GM18909 (cell line): ENCODE data around the gene EMC7.
"Not testable (repeated sequence)": the region's sequence is repeated elsewhere in the genome, so short reads cannot be mapped to it uniquely, and the experiment has no call there.

Source experiments
- ATAC-seq: cut with Tn5 transposase; IDR thresholded peaks from one replicate; pipeline ENCODE4 v1.9.1; 2021; ENCODE audit warnings: mild to moderate bottlenecking; ENCODE audit not compliant: unreplicated experiment, poor library complexity

The EMC7 gene

GRCh38 chr15:34101366-34102174 lies at the start of gene EMC7, which contains the start of gene PGBD4:
Gene EMC7 (minus strand): TSS chr15:34101862. CDS start chr15:34101839, 23 bp downstream.
Gene PGBD4 (plus strand): TSS chr15:34102083. CDS start chr15:34102532, 449 bp downstream.
- peak; percentile 99 for ATAC-seq

- ATAC-seq: no peak
These were observed 45.9 kb upstream of the EMC7 start for GRCh38 chr15:34147371-34148140.

DNA sequence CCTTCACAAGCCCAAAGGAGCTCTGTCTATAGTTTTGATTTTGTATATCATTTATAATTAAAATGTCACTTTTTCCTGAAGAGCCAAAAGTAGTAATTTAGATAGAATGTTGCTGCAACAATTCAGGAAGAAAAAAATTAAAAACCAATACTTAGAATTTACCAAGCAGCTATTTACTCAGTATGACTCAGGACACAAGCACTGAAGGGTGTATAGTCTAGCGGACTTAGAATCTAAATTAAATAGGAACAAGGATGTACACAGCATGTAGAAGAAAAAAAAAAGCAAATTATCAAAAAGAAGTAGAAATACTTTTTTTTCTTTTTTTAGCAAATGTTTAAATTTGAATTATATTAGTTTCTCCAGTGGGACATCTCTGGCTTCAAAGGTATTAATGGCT lies 31.8 kb upstream of the EMC7 start:
- ATAC-seq: no peak

DNA sequence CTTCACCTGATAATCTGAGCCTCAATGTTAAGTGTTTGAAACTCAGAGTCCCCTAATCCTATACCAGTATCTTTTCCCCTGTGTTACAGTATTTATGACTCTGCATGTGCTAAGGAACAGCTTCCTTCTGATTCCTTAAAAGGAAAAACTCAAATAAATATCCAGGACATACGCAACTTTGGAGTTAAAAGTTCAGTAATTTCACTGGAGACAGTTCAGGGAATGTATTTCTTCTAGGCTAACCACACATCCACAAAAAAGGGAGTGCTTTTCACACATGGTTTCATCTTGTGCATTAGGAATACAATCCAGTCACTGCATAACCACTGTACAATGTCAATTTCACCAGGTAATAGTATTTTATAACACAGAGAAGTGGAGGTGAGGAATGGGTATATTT lies 31.2 kb upstream of the EMC7 start:
- ATAC-seq: no peak

DNA sequence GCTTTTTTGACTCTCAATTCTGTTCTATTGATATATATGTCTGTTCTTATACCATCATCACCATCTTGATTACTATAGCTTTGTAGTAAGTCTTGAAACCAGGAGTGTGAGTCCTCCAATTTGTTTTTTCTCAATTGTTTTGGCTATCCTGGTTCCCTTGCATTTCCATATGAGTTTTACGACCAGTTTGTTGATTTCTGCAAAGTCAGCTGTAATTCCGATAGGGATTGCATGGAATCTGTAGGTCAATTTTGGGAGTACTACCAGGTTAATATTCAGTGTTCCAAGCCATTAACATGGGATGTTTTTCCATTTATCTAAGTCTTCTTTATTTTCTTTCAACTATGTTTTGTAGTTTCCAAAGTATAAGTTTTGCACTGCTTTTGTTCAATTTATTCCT lies 27.2 kb upstream of the EMC7 start:
- ATAC-seq: no peak

- no peak for ATAC-seq
These were observed 24.9 kb upstream of the EMC7 start for GRCh38 chr15:34126522-34126921.

DNA sequence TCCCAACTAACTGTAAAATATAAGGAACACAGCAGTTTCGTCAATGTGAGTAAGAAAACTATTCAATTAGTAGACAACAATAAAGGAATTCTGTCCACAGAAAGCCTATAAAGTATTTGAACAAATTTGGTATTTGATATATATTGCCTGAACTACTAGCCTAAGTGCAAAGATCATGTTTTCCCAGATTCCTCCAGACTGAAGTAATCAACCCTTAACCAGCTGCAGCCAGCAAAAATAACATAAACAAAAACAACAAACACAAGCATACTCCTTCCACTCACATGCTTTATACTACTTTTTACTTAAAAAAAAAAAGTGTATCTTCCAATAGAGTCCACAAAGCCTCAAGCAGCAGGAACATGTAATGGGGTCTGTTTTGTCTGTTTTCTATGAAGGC lies 24.3 kb upstream of the EMC7 start:
- ATAC-seq: no peak

DNA sequence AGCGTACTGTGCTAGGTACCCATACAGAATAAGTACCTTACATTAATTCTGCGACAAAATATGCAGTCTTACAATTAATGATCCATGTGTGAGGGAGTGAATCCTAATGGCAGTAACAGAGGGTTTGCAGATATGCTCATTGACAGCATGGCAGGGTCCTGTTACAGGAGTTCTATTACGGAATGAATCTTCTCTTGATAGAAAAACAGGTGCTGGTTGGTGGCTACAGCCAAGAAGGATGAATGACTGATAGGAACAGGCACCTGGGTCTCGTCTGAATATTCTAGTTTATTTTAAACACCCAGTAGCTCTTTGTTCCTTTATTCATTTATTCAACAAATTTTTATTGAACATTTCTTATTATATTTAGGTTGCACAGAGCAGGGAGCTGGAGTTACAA lies 23.0 kb upstream of the EMC7 start:
- ATAC-seq: no peak

- no peak for ATAC-seq
These were observed 21.1 kb upstream of the EMC7 start for GRCh38 chr15:34122771-34123183.

DNA sequence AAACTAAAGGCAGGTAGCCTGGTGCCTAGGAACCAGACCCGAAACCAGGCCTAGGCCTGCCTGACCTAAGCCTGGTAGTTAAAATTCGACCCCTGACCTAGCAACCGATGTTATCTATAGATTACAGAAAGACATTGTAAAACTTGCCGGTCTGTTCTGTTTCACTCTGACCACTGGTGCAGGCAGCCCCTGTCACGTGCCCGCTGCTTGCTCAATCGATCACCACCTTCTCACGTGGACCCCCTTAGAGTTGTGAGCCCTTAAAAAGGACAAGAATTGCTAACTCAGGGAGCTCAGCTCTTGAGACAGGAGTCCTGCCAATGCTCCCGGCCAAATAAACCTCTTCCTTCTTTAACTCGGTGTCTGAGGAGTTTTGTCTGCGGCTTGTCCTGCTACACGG lies 20.1 kb upstream of the EMC7 start:
- ATAC-seq: not testable (repeated sequence)

DNA sequence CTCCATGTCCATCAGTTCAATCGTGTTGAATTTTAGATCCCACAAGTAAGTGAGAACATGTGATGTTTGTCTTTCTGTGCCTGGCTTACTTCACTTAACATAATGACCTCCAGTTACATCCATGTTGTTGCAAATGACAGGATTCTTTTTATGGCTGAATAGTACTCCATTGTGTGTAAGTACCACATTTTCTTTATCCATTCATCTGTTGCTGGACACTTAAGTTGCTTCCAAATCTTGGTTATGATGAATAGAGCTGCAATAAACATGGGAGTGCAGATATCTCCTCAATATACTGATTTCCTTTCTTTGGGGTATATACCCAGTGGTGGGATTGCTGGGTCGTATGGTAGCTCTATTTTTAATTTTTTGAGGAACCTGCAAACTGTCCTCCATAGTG lies 18.8 kb upstream of the EMC7 start:
- ATAC-seq: not testable (repeated sequence)

- ATAC-seq: no peak
These were observed 17.6 kb upstream of the EMC7 start for GRCh38 chr15:34119291-34119690.

- ATAC-seq: no peak
These were observed 15.0 kb upstream of the EMC7 start for GRCh38 chr15:34116620-34117019.

- no peak for ATAC-seq
These were observed 13.1 kb upstream of the EMC7 start for GRCh38 chr15:34114739-34115138.

GRCh38 chr15:34114215-34114614 lies 12.6 kb upstream of the EMC7 start:
- no peak for ATAC-seq

- ATAC-seq: no peak
These were observed 9.8 kb upstream of the EMC7 start for GRCh38 chr15:34111488-34111887.

DNA sequence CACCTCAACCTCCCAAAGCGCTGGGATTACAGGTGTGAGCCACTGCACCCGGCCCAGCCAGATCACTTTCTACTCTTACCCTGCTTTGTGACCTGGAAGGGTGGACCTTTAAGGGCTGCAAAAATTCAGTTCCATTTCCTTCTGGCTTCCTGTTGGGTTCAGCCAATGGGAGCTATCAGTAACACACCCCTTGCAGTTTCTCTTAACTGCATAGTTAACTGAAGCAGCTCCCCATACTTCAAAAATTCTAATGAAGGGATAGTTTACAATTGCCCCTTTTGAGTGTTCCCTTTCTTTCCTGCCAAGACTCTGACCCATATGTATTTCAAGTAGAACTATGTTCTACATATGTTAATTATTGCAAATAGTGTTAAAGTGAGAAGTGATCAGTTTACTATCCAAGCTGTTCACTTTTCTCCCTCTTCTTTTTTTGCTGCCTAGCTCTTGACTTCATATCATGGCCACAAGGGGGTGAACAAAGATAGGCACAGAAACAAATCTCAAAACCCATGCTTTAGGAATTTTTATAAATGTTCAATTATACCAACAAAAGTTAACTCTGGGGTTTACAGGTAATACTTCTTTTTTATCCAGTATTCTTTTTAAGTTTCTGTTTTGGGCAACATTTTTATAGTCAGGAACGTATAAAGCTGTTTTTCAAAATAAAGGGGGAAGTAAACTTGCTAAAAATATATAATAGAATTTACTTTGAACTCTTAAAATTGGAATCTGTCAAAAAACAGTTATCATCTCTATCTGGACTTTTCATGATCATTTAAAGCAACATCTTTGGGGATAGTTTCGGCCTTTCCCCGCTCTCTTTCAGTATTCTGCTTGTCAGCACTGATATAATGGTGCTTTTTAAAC lies 8.4 kb upstream of the EMC7 start:
- ATAC-seq: no peak

GRCh38 chr15:34107315-34107714 lies 5.7 kb upstream of the EMC7 start:
- ATAC-seq: no peak

- no peak for ATAC-seq
These were observed 4.8 kb upstream of the EMC7 start for GRCh38 chr15:34106423-34106822.

DNA sequence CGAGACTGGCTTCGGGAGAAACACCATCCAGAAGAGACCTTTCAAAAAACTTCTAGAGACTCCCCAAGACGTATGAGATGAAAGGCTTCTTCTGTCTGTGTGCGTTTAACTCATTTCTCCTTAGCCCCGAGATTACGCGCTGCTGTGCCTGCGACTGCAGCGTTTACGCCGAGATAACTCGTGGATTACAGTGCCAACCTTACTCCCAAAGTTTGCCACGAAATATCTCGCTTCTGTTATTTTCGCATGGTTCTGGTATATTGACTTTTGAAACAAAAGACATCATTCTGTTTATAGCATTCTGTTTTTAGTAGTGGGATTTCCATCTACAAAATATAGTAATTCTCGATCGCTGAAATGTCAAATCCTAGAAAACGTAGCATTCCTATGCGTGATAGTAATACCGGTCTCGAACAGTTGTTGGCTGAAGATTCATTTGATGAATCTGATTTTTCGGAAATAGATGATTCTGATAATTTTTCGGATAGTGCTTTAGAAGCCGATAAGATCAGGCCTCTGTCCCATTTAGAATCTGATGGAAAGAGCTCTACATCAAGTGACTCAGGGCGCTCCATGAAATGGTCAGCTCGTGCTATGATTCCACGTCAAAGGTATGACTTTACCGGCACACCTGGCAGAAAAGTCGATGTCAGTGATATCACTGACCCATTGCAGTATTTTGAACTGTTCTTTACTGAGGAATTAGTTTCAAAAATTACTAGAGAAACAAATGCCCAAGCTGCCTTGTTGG lies 688 bp upstream of the EMC7 start:
- ATAC-seq: no peak
